Stimulated activated CD8-positive, alpha-beta memory T cell treated with anti-CD3 and anti-CD28 coated beads, Interleukin-15, amount 100 ng/mL, for 4 hours (primary cell): ENCODE results near the gene HES1.

Experiments
- DNase-seq, 2 donors: peaks; one replicate each; pipeline ENCODE4 v3.0.0-alpha.2; 2020; ENCODE audit warnings: low read depth in 2 of 2

Gene HES1

DNA sequence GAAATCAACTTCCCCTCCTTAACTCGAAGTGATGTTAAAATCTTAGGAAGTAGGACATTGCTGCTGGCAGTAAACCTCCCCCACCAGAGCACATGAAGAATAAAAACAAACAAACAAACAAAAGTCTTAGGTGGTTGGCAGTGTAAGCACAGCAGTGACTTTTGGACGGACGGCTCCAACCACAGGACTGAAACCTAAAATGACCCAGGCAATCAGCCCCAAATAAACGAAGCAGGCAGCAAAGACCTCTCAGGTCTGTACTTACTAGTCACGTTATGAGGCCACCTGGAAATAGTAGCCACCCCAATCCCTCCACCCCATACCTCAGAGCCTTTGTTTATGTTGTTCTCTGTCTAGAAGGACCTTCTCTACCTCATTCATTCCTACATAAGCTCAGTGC is 33.5 kb upstream of the HES1 start:
- DNase-seq = no peak

DNA sequence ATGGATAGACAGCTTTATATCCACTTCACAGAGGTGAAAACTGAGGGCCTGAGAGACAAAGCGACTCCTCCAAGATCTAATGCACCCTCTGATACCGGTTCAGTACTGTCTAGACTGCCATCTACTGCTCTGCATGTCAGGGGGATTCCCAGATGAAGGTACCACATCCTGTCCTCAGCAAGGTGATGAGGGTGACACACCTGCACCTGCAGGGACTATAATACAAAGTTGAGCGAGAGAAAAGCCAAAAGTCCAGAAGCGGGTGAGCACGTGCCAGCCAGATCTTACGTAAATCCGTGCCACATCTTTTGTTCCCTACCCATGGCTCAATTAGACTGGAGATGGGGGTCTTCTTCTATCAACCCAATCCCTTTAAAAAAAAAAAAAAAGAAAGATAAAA is 32.4 kb upstream of the HES1 start:
- DNase-seq = peak in 1 of 2 donors; percentile 32

DNA sequence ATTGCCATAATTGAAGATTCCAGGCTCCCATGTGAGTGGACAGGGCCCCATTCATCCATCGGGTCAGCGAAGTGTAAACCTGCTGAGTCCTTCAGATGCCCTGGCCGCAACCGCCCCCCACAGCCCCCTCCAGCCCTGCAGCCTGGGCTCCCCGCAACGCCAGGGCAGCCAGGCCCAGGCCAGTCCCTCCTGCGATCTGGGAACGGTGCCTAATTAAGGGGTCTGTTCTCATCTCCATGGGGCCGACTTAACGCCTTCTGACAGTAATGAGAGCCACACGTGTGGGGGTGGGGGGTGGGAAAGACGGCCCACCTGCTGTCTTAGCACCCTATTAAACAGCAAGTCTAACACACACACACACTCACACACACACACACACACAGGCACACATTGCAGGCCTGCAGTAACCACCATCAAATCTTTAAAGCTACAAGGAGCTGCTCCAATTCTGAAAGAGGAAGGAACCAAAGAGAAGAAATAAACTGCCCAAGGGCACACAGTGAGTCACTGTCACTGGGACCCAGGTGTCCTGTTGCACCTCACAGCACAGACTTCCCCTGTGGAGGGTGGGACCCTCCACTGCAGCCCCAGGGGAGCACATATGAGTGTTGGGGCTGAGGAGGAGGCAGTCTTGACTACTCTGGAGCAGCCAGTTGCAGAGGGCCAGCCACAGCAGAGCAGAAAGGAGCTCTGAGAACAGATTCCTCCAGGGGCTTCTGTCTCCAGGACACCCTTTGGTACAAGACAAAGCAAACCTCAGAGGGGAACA is 31.8 kb upstream of the HES1 start:
- no peak for DNase-seq

DNA sequence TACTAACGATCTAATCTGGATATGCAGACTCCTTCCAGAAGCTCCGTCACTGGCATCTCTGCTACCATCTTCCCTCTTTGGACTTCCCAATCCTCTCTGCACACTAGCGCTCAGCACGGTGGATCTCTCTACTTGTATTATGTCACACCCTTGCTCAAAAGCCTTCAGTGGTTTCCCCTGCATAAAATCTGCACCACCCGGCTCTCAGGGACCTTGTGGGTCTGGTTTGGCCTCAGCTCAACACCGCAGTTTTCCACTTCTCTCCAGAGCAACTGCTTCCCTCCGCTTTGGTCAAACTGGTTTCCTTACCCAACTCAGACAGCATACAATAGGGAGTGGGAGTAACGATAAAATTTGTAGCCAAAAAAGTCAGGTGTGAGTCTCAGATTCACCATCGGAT is 30.7 kb upstream of the HES1 start:
- no peak for DNase-seq

DNA sequence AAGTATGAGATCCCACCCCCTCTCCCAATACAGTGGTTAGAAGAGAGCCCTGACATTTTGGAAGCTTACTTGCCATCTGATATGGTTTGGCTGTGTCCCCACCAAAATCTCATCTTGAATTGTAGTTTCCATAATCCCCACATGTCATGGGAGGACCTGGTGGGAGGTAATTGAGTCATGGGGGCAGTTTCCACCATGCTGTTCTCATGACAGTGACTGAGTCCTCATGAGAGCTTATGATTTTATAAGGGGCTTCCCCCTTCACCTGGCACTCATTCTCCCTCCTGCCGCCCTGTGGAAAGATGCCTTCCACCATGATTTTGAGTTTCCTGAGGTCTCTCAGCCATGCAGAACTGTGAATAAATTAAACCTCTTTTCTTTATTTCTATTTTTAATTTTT is 28.8 kb upstream of the HES1 start:
- DNase-seq = no peak

DNA sequence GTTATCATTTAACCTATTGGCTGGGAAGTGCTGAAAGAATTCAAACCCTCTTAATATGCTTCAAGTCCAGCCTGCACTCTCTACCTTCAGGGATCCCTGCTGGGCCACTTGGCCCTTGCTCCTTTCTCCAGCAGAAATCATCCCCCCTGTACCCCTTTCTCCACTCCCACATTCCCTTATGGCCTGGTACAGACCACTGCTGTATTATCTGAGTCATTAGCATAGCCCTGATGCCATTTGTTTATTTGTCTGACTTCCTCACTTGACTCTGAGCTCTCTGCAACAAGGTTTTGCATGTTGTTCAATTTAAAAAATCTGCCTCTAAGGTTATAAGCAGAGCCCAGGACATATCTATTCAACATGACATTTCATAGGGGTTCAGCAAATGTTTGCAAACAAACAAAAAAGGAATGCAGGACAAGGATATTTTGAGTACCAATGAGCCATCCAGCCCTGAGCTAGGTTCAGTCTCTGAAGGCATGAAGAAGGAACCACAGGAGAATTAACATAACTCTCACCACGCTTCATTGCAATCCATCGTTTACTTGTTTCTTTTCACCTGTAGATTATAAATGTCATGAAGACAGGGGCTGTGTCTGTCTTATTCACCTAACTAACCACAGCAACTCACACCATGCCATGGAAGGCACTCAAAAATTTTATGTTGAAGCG is 26.6 kb upstream of the HES1 start:
- no peak for DNase-seq

DNA sequence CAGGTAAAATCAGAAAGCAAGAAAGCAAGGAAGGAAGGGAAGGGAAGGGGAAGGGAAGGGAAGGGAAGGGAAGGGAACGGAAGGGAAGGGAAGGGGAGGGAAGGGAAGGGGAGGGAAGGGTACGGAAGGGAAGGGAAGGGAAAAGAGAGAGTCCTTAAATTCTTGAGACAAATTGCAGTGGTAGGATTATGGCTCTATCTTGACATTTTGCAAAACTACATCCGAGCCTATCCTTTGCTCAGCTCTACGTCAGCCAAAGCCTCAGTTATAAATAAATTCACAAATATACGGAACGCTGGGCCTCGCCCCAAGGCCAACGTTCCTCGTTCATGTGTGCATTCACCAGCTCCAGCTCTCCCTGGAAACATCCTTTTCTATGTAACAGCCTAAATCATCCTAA is 25.5 kb upstream of the HES1 start:
- DNase-seq = no peak

DNA sequence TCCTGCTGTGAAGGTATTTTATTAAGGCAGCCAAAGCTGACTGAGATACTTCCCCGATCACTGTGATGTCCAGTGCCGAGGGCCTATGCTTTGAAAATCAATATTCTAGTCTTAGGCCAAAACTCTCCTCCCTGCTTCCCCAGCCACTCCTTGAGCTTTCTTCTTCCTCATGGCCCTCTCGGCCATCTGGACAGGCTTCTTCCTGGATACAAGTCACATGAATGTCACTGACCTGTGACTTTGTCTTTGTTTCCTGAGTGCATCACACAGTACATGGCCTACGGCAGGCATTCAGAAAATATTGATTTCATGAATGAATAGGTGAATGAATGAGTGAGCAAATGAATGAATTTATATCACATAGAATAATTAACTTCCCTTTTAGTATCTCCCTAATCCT is 24.6 kb upstream of the HES1 start:
- no peak for DNase-seq

DNA sequence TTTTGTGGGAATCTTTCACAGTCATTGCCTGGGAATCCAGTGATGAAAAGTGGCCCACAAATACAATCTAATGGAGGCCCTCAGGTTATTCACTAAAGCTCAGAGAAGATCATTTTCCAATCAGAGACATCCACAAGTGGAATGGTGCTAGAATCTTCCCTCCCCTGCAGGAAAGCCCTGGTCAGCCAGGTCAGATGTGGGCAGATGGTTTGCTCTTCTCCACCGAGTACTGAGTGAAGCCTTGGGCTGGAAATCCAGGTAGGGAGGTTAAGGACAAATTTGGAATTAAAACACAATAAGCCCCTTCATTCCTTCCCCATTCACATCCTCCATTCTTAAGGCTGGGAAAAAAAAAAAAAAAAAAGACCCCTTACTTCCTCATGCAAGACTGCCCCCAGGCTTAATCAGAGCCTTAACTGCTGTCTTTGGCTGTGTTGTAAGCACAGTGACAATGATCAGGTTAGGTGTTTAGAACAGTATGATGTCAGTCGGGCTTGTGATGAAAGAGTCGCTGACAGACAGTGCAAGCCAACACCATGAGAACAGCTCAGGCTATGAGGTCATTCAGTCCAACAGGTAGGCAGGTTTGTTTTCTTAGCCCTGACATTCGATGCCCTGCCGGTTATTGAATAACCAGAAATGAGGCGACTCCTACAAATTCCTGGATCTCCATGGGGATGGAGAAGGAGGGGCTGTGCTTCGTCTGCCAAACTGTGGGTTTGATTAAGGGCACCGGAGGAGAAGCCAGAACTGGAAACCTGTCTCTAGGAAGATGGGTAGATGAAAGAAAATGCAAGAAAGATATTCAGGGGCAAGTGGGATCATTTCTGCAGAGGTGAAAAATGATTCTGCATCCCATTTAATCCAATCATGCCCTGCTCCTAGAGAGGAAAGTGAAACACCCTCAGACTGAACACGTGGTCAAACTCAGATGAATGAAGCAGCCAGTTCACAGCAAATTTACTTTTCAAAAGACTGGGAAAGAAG is 23.5 kb upstream of the HES1 start:
- no peak for DNase-seq

DNA sequence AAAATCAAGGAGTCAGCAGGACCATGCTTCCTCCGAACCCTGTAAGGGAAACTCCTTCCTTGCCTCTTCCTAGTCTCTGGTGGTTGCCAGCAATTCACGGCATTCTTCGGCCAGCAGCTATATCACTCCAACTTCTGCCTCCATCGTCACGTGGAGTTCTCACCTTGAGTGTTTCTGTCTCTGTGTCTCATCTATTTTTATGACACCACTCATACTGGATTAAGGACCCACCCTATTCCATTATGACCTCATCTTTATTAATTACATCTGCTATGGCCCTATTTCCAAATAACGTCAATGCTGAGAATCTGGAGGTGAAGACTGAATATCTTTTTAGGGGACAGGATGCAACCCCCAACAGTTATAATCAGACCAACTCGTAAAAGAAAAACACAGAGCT is 21.8 kb upstream of the HES1 start:
- no peak for DNase-seq

DNA sequence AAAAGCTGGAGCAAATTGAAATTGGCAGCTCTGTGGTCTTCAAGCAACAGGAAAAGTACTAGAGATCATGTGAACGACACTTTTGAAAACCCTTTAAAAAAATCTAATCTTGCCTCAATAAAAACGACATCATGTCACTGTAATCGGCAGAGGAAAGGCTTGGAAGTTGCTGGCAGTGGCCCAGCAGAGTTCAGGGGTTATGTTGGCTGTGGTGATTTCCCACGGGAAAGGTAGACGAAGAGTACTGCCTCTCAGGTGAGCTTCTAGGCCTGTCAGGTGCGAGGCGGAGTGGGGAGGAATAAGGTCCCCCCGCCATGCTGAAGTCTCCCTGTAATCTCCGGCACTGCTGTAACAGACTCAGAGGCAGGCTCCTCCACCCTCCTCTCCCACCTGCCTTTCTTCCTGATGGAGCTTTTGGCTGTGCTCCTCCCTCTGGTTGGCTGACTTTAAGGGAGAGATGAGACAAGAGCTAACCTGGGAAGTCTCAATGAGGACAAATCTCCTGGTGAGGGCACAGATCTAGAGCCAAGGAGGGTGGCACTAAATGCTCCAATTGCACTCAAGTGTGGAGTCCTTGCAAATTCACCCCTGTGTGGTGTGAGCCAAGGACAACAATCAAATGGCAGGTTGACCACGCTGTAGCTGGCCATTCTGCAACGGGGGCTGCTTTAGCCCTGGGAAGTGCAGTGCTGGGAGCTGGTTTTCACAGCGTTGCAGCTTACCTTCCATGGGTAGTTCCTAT is 18.7 kb upstream of the HES1 start:
- DNase-seq = no peak

DNA sequence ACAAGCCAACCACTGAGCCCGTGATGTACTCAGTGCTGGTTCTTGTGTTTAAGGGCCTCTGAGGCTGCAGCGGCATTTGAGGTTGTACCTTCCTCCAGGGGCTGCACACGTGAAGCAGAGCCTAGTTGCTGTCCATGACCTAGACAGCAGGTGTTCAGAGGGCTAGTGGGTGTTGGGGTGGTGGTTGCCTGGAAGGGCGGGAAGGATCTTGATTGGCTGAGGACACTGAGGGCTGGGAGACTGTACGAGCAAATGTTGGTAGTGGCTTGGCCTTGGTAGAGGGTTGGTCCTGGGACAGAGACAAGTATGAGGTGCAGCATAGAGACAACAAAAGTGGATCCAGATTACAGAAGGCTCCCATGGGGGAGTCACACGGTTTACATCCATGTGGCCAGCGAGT is 17.0 kb upstream of the HES1 start:
- DNase-seq = no peak

DNA sequence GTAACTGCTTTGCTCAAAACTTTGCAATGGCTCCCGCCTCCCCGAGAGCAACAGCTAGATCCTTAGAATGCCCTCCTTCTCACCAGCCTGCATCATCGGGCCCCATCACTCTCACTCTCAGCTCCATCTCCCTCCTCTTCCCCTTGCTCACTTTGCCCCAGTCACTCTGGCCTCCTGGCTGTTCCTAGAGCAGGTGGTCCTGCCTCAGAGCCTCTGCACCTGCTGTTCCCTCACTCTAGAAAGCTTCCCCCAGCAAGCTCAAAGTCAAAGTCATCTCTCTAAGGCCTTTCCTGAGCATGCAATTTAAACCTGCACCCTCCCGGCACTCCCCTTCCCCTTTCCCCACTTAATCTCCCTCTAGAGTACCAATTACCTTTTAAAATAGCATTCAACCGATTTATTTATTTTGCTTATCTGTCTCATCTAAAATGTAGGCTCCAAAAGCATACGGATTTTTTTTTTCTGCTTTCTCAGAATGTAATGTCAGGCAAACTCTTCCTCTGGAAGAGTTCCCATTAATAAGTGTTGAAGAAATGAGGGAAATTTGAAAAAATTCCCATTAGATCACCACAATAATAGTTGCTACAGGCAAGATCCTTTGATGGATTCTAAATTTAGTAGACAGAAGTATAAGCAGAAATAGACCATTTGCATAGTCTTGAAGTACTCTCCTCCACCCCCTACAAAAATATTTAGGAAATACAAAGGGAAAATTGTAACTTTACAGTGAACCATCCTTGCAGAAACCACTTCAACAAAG is 15.9 kb upstream of the HES1 start:
- no peak for DNase-seq

DNA sequence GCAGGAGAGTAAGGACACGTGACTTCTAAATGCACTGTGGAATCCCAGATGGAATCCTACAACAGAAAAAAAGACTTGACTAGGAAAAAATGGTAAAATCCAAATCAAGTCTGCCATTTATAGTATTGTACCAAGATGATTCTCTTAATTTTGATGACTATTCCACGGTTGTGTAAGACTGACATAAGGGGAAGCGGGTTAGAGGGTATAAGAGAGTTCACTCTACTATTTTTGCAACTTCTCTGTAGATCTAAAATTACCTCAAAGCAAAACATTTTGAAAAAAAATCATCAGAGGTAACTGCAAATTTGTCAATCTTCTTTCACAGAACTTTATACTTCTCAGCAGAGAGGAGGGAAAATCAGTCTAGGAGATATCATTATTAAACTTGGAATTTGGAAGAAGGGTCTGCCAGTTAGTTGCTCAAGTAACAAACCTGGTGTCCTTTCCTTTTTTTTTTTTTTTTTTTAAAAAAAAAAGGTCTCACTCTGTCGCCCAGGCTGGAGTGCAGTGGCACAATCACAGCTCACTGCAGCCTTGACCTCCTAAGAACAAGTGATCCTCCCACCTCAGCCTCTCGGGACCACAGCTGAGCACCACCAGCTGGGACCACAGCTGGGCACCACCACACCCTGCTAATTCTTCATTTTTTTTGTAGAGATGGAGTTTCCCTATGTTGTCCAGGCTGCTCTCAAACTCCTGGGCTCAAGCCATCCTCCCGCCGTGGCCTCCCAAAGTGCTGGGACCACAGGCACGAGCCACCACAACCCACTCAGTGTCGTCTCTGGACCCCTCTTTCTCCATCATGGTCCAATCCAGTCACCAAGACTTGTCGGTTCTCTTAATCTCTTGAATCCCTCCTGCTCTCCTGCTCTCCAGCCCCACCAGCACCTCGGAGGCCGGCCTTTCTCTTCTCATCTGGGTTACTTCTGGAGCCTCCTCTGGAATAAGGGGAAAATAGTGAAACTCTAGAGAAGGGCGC is 14.9 kb upstream of the HES1 start:
- no peak for DNase-seq

DNA sequence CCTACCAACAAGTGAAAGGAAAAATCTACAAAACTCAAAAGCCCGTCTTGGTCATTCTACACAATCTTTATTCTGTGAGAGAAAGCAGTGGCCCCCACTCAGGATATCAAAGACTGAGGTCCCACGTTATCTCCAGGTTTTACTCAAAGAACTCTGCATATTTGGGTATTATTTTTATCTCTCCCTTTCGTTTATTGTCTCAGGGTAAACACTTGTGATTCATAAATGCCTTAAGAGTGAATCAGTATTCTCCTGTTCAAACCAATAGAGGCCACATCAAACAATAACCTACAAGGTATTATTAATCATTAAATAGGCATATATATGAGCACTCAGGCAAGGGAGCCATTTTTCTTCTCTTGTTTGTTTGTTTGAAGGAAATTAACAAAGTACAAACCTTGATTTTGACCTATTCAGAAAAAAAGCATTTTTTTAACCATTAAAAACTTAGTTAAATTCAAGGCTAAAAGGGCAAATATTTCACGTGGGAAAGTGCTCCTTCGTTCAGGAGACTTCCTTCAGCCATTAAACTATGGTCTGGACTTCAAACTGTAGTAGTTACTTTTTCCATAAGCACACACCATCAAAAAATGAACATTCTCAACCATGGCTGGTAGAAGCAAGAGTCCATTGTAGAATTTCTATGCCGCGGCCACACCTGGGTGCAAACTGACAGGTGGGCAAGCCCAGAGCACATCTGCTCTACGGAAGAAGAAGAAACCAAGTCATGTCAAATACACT is 13.9 kb upstream of the HES1 start:
- no peak for DNase-seq

DNA sequence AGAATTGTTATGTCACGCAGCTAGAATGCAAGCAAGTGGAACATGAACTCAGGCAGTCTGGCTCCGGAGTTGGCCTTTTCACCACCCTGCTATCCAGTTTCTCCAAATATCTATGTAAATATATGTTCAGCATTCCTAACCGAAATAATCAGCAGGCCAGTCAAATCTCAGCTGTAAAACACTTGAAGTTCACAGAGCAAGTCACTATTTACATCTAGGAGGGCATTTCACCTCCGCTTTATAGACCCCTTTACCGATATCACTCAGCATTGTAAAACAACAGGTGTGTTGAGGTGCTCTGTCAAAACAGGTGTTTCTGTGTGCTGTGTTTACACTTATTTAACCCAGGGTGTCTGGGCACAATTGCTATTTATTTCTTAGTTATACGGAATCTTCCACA is 12.2 kb upstream of the HES1 start:
- DNase-seq = no peak

DNA sequence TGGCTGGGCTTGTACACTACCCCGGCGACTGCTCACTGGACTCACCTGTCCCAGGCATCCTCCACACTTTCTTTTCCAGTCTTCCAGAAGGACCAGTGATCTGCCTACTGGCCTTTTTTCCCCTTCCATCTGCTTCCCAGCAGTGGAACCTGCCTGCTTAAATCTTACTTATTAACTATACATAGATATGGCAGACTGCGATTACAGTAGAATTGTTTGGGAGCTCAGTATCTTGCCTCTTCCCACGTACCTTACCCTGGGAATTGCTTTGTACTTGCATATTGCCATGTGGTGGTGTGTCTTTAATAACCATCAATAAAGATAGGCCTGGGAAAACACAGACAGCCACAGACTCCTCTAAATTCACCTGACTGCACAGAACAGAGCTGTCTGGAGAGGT is 11.8 kb upstream of the HES1 start:
- DNase-seq = no peak

DNA sequence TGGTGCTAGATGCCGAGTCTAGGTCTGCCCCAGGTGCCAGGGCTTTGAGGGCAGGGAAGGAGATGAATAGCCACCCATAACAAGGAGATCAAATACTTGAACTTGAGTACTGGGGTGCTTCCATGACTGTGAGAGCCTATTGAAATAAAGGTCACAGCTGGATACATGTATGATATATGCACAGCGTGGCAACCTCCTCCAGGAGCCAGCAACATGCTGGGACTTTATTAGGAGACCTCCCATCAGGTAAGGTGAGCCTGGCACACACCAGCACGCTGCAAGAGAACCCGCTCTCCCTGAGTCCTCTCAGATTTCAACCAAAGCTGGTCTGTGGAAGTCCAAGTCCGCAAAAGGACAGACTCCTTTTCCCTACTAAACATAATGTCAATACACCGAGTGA is 10.5 kb upstream of the HES1 start:
- no peak for DNase-seq

DNA sequence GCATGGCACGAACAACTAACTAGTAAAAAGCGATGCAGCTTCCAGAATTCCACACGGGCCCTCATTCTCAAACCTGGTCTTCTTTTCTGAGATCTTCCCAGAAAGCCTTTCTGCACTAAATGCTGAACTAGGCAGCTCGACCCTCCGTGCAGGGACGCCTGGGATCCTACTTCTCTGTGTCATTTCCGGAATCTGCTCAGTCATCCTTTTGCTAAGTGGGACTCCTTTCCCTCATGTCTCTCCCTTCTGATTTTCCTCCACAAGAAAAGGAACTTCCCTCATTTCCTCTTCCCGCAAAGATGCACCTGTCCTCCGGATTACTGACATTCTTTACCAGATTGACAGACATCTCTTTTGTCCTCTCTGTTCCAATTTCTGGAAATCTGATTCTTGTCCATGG is 9.2 kb upstream of the HES1 start:
- no peak for DNase-seq
